Kasumi-1 (cell line): Measurements from ENCODE around the gene CDYL.

Experiments used
- DNase-seq, 2 experiments: peaks; one replicate each; lab custom pipeline; 2025; lab: John Stamatoyannopoulos, UW

The CDYL gene

GRCh38 chr6:4776131-4776492 is at the start of gene CDYL:
Gene CDYL, plus strand, starts transcription at chr6:4776404. Its CDS starts 380 bp downstream, at chr6:4776784.
- peak; percentile 64 to 73 for DNase-seq

DNA sequence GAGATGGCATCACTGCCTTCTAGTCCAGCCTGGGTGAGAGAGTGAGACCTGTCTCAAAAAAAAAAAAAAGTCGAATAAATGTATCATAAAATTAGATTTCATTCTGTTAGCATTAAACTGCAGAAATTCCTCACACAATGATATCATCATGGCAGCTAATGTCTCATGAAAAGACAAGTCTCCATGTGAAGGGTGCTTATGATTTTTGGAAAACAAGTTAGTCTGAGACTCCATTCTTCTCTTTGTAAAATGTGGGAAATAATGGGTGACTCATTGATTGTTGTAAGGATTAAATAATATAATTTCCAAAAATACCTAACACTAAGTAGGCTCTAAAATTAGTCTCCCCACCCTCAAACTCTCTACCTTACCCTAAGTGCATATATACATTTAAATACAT is 49.6 kb upstream of the CDYL start:
- DNase-seq = no peak

GRCh38 chr6:4727217-4727616 is 49.0 kb upstream of the CDYL start:
- no peak for DNase-seq

DNA sequence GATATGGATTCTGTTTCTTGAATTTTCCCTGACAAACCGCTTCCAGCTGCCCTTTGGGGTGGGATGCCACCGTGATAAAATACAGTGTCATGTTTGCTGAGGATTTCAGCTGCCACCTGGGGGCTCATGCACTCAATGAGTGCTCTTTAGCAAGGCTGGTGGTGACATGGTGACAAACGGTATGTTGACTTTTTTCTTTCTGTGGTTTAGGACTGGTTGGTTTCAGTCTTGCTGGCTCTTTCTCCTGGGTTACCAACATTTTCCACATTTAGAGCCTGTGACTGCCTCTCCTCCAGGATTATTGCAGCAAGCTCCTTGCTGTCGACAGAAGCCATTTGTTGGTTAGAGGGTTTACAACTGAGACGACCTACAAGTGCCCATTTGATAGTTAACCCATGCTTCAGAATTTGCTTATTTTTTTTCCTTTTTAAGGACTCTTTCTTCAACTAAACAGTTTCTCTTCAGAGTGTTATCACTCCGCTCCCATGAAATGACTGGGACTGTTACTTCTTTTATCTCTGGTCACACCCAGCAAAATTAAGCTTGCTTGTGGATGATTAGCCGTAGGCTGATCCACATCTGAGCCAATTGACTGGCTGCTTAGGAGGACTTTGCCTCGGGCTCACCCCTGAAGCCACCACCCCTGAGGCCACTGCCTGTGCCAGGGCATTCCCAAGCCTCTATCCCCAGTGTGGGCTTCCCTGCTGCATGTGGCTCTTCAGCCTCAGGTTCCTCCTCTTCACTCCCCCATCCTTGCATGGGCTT is 48.4 kb upstream of the CDYL start:
- peak in 1 of 2 experiments; percentile 12 for DNase-seq

GRCh38 chr6:4728436-4728769 is 47.8 kb upstream of the CDYL start:
- DNase-seq = no peak

DNA sequence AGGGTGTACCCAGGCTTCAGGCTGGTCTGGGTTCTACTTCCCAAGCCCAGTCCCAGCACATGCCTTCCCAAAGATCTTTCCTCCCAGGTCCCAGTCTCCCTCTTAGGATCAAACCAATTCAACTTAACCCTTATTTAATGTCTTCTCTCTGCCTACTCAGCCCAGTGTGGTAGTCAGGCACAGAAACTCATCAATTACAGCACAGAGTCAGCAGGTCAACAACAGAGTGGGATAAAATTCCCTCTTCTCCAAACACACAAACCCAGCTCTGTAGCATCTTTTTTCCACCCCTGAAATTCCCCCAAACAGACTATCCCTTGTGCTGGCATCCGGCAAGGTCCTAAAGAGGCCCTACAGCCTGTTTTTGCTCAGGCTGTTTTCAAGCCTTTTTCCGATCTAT is 47.3 kb upstream of the CDYL start:
- DNase-seq = no peak

DNA sequence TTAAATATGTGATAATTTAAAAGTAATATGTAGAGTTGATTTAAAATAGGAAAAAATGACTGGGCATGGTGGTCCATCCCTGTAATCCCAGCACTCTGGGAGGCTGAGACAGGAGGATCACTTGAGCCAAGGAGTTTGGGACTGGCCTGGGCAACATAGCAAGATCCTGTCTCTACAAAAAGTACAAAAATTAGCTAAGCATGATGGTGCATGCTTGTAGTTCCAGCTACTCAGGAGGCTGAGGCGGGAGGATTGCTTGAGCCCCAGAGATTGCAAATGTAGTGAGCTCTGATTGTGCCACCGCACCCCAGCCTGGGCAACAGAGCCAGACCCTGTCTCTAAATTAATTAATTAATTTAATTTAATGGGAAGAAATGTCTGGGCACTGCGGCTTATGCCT is 44.2 kb upstream of the CDYL start:
- no peak for DNase-seq

DNA sequence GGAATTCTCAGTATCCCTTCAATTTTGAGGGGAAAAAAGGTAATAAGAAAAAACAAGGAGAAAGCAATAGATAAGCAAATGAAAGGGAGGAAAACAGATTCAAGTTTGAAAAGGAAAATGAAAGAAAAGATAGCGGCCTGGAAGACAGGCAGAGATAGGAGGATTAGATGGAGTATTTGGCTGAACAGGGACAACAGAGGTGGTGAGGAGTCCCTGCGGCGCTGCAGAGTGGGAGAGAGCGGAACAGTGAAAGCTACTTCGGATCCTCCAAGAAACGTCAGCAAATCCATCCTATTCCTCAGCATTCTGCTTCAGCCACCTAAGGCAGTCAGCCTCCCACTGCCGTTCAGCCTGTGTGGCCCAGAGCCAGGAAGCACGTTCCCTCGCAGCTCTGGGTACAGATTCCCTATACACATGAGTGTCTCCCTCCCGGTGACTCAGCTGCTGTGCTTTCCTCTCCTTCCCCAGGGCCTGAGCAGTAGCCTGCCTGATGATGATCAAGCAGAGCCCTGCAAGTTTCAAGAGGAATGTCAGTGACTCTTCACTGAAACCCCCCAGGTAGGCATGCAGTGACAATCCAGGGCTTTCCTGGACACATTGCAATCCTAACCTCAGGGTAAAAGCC is 43.4 kb upstream of the CDYL start:
- DNase-seq = no peak

GRCh38 chr6:4736371-4736873 is 39.8 kb upstream of the CDYL start:
- no peak for DNase-seq

GRCh38 chr6:4740032-4740431 is 36.2 kb upstream of the CDYL start:
- no peak for DNase-seq

DNA sequence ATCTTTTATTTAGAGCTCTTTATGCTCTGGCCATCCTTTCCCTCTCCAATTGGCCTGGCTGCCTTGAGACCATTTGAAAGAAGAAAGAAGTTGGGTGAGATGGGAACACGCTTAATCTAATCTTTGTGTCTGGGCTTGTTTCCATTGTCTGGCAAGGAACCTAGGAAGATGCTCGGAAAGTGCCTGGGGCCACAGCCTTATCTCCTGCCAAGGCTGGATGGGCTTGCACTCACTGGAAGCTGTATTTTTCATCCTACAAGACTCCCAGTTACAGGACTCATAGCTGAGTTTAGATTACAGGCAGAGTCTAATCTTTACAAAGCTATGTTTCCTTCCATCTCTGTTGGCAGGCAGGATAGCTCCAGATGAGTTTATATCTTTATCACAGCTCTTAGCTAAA is 33.1 kb upstream of the CDYL start:
- DNase-seq = no peak

- DNase-seq = no peak
Observed at GRCh38 chr6:4743926-4744325, 32.3 kb upstream of the CDYL start.

- no peak for DNase-seq
Observed at GRCh38 chr6:4747588-4747987, 28.6 kb upstream of the CDYL start.

DNA sequence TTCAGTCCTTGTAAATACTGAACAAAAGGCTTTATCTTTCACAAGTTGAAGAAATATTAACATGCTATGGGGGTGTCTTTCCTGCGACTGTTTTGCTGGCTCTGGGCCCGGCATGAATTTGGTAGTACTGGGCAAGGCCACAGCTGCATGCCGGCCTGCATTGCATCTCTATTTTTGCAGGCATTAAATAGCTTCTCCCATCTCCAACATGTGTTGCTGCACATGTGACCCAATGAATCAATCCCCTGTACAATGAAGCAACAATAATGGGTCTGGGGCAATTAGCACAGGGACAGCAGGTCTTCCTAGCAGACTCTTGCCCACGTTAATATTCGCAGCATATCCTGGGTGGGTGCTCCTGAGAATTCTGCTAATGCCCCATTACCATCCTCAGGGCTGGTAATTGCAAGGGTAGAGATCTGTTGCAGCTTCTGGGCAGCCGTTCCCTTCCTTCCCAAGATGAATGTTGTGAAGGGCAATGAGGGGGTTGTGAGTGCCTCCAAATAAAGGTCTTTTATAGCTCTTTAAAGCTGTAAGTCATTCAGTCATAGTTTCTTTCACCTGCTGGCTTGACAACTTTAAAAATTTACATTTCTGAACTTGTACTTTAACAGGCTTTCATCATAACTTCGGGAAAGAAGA is 24.3 kb upstream of the CDYL start:
- no peak for DNase-seq

GRCh38 chr6:4756247-4756646 is 20.0 kb upstream of the CDYL start:
- DNase-seq = no peak

GRCh38 chr6:4759997-4760396 is 16.2 kb upstream of the CDYL start:
- no peak for DNase-seq

GRCh38 chr6:4760773-4761172 is 15.4 kb upstream of the CDYL start:
- no peak for DNase-seq

DNA sequence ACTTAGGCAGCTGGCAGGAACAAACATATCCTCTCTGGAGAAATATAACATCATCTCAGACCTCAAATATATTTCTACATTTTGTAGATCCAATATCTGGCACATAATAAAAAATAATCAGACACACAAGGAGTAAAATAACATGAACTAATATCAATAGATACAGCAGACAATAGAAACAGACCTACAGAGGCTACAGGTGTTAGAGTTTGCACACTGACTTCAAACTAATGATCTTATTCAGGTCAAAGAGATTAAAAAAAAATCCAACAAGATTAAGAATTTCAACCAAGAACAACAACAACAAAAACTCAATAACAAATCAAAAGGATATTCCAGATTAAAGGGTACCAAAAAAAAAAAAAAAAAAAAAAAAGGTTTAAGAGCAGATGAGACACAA is 13.9 kb upstream of the CDYL start:
- DNase-seq = no peak

GRCh38 chr6:4763921-4764320 is 12.3 kb upstream of the CDYL start:
- no peak for DNase-seq

GRCh38 chr6:4768815-4769214 is 7.4 kb upstream of the CDYL start:
- DNase-seq = no peak

- no peak for DNase-seq
Observed at GRCh38 chr6:4772750-4773149, 3.5 kb upstream of the CDYL start.

- no peak for DNase-seq
Observed at GRCh38 chr6:4773181-4773580, 3.0 kb upstream of the CDYL start.

DNA sequence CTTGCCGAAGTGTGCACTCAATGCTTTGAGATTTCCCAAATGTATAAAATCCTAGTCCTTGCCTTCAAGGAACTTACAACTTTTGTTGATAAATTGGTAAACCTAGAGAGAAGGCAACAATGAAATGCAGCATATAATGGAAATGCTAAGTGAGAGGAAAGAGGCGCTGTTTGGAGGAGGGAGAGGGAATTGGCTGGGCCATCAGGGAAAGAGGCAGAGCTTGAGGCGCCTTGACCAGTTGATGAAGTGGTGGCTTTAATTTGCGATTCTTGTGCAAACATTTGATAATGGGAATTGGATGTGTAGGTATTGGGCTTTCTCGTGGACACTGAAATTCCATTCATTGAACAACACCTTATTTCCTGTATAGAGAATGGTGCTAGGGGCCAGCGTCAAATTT is 1.9 kb upstream of the CDYL start:
- no peak for DNase-seq
